ENCODE results near the gene KRTAP10-11. TPM values are rescaled to one million over a fixed set of nuclear protein-coding genes. Genes with fewer than 3 reads are reported as not detected.

The KRTAP10-11 gene
- total RNA-seq, 1 experiment from 2014 or later = not detected

- TF ChIP-seq GRHL2 (CRISPR knock-in tag; IDR thresholded peaks at IDR 0.05; ENCODE audit: insufficient replicate concordance, severe bottlenecking) (no peak), FOXP1 (CRISPR knock-in tag; IDR thresholded peaks at IDR 0.05; ENCODE audit: borderline replicate concordance) (no peak), PRRX2 (CRISPR knock-in tag; IDR thresholded peaks at IDR 0.05) (no peak)
Measured at GRCh38 chr21:44614961-44615391, 31.2 kb upstream of the KRTAP10-11 start (continued).

GRCh38 chr21:44615466-44615865, 30.7 kb upstream of the KRTAP10-11 start:
- Mint-ChIP-seq H3K36me3 (peaks cover 34% of the 10 kb centered on the region), H3K4me1 (peaks cover 31% of the 10 kb centered on the region), H3K27me3 (ENCODE audit: low read depth) (peaks cover 4% of the 10 kb centered on the region), H3K9me3 (peaks cover 32% of the 10 kb centered on the region), H3K27ac (no peak overlapping the region), H3K4me3 (no peak overlapping the region)
- ChIA-PET CTCF (no interaction called here), POLR2A (no interaction called here)
- ATAC-seq (no peak), DNase-seq (ENCODE audit: low spot score) (no peak)
- no peak for TF ChIP-seq IRF1 (CRISPR knock-in tag; IDR thresholded peaks at IDR 0.05)
- no peak for TF ChIP-seq NR3C1 (CRISPR knock-in tag; conservative IDR thresholded peaks at IDR 0.05; ENCODE audit: low read depth)
- no peak for TF ChIP-seq ZNF121 (CRISPR knock-in tag; IDR thresholded peaks at IDR 0.05)
- TF ChIP-seq CBFB (CRISPR knock-in tag; IDR thresholded peaks at IDR 0.05; ENCODE audit: low read depth) = no peak
- TF ChIP-seq OVOL2 (CRISPR knock-in tag; IDR thresholded peaks at IDR 0.05; ENCODE audit: borderline replicate concordance) = no peak
- no peak for TF ChIP-seq ZNF138 (CRISPR knock-in tag; conservative IDR thresholded peaks at IDR 0.05)
- TF ChIP-seq NFE2L1 (CRISPR knock-in tag; IDR thresholded peaks at IDR 0.05) = no peak
- TF ChIP-seq E2F4 (CRISPR knock-in tag; IDR thresholded peaks at IDR 0.05; ENCODE audit: borderline replicate concordance, low read depth) = no peak
- TF ChIP-seq FOXJ3 (CRISPR knock-in tag; IDR thresholded peaks at IDR 0.05; ENCODE audit: borderline replicate concordance) = no peak
- no peak for TF ChIP-seq ZNF671 (CRISPR knock-in tag; IDR thresholded peaks at IDR 0.05)
- TF ChIP-seq, protein P1, sequence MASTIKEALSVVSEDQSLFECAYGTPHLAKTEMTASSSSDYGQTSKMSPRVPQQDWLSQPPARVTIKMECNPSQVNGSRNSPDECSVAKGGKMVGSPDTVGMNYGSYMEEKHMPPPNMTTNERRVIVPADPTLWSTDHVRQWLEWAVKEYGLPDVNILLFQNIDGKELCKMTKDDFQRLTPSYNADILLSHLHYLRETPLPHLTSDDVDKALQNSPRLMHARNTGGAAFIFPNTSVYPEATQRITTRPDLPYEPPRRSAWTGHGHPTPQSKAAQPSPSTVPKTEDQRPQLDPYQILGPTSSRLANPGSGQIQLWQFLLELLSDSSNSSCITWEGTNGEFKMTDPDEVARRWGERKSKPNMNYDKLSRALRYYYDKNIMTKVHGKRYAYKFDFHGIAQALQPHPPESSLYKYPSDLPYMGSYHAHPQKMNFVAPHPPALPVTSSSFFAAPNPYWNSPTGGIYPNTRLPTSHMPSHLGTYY (CRISPR knock-in tag; IDR thresholded peaks at IDR 0.05) = no peak
- TF ChIP-seq IRF2 (CRISPR knock-in tag; IDR thresholded peaks at IDR 0.05; ENCODE audit: borderline replicate concordance, low read depth) = no peak
- TF ChIP-seq ZSCAN18 (CRISPR knock-in tag; IDR thresholded peaks at IDR 0.05) = no peak
- no peak for TF ChIP-seq ATF6 (CRISPR knock-in tag; IDR thresholded peaks at IDR 0.05)
- TF ChIP-seq, protein P2, sequence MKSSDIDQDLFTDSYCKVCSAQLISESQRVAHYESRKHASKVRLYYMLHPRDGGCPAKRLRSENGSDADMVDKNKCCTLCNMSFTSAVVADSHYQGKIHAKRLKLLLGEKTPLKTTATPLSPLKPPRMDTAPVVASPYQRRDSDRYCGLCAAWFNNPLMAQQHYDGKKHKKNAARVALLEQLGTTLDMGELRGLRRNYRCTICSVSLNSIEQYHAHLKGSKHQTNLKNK (CRISPR knock-in tag; IDR thresholded peaks at IDR 0.05) = no peak
